Uterus (tissue), 4 donors: ENCODE measurements around the gene POTEB2. TPM values are rescaled to one million over a fixed set of nuclear protein-coding genes. Genes with fewer than 3 reads are reported as not detected.
"Not testable (repeated sequence)": the region's sequence is repeated elsewhere in the genome, so short reads cannot be mapped to it uniquely, and the experiment has no call there.

Experiments
- DNase-seq, 2 donors: peaks; one replicate each; pipeline ENCODE4 v3.0.0-alpha.2; 2019 to 2020
- H3K27ac ChIP-seq, 2 donors: fragments of 200-600 bp; sonication (generic); 1 replicate in 1 of 2; 2 replicates in 1 of 2; pipeline ENCODE4 v1.5.1; 2016 to 2018
- H3K27me3 ChIP-seq, 2 donors: fragments of 200-600 bp; sonication (generic); one replicate each; pipeline ENCODE4 v1.5.1; 2018 to 2019; ENCODE audit warnings: control low read depth in 1 of 2
- H3K36me3 ChIP-seq, 2 donors: fragments of 200-600 bp; sonication (generic); one replicate each; pipeline ENCODE4 v1.5.1; 2019; ENCODE audit warnings: control low read depth in 1 of 2
- H3K4me1 ChIP-seq, 2 donors: fragments of 200-600 bp; sonication (generic); one replicate each; pipeline ENCODE4 v1.5.1; 2018 to 2019; ENCODE audit warnings: control low read depth in 1 of 2
- H3K4me3 ChIP-seq, 2 donors: fragments of 200-600 bp; sonication (generic); 1 replicate in 1 of 2; 2 replicates in 1 of 2; pipeline ENCODE4 v1.5.1; 2018 to 2019; ENCODE audit warnings: mild to moderate bottlenecking in 1 of 2
- H3K9me3 ChIP-seq, 2 donors: fragments of 200-600 bp; sonication (generic); one replicate each; pipeline ENCODE4 v1.5.1; 2019; ENCODE audit warnings: control low read depth in 1 of 2
- intact Hi-C: fragments of 100-400 bp; cut with DNase I; formaldehyde crosslinking; loops from one replicate; pipeline ENCODE4 v1.15.1; 2023; ENCODE audit warnings: low total_unique reads
- microRNA-seq: library from miRNA; unstranded; fragments of <30 nt; microRNA quantifications from one replicate; pipeline ENCODE4, GENCODE V29; 2016; ENCODE audit warnings: borderline microRNAs expressed, borderline replicate concordance
- small RNA-seq: library from RNA; depleted of rRNA; stranded (forward); fragments of <200 nt; gene quantifications from one replicate; pipeline ENCODE3, GENCODE V24; 2016
- total RNA-seq, 4 donors: library from RNA; depleted of rRNA in 3 of 4; stranded (reverse); fragments of >200 nt in 3 of 4; gene quantifications; one replicate each; pipeline versions ENCODE4 v1.1.0 to v1.2.4, GENCODE V29; 2014 to 2023
- donor health status: DM: yes; HTN: yes; CAD: no.

The POTEB2 gene
- not detected for total RNA-seq

- DNase-seq, intact Hi-C loops, H3K4me3 ChIP-seq, H3K27ac ChIP-seq, H3K9me3 ChIP-seq, H3K27me3 ChIP-seq, H3K4me1 ChIP-seq, H3K36me3 ChIP-seq: not testable (repeated sequence)
Observed at GRCh38 chr15:20866214-20866613, at the start of gene POTEB2. TSS of gene POTEB2 (minus strand) at chr15:20866314. CDS start at chr15:20866281, 33 bp downstream.

- H3K9me3 ChIP-seq, H3K27ac ChIP-seq, H3K4me3 ChIP-seq, H3K36me3 ChIP-seq, H3K4me1 ChIP-seq, DNase-seq, H3K27me3 ChIP-seq, intact Hi-C loops: not testable (repeated sequence)
Observed at GRCh38 chr15:20879916-20880315, 13.8 kb upstream of the POTEB2 start.

GRCh38 chr15:20878464-20878863, 12.3 kb upstream of the POTEB2 start:
- peak in 1 of 2 donors; percentile 3 for DNase-seq

GRCh38 chr15:20877819-20878218, 11.7 kb upstream of the POTEB2 start:
- H3K4me3 ChIP-seq, H3K4me1 ChIP-seq, H3K9me3 ChIP-seq, H3K36me3 ChIP-seq, H3K27ac ChIP-seq, H3K27me3 ChIP-seq, DNase-seq, intact Hi-C loops: not testable (repeated sequence)

More at GRCh38 chr15:20878464-20878863, 12.3 kb upstream of the POTEB2 start:
- H3K27me3 ChIP-seq, H3K36me3 ChIP-seq, intact Hi-C loops, H3K4me3 ChIP-seq, H3K9me3 ChIP-seq, H3K4me1 ChIP-seq, H3K27ac ChIP-seq: not testable (repeated sequence)

Small RNAs within 50 kb of the gene (microRNA-seq; reads per million reads assigned to microRNA genes)
- not detected for gene MIR3118-2

Small RNAs within 50 kb of the gene (small RNA-seq; reads per million reads assigned to genes)
- gene AC012414.2 = not detected
- not detected for gene MIR3118-2
- not detected for gene RNU6-749P
- not detected for gene ZNF519P2
